HG03469 (cell line): ENCODE results near the gene TMEM151B.
"Not testable (repeated sequence)": the region's sequence is repeated elsewhere in the genome, so short reads cannot be mapped to it uniquely, and the experiment has no call there.

Source experiments
- ATAC-seq: cut with Tn5 transposase; IDR thresholded peaks from one replicate; pipeline ENCODE4 v1.9.1; 2021; ENCODE audit warnings: mild to moderate bottlenecking, moderate library complexity, moderate number of reproducible peaks; ENCODE audit not compliant: unreplicated experiment

Gene TMEM151B

DNA sequence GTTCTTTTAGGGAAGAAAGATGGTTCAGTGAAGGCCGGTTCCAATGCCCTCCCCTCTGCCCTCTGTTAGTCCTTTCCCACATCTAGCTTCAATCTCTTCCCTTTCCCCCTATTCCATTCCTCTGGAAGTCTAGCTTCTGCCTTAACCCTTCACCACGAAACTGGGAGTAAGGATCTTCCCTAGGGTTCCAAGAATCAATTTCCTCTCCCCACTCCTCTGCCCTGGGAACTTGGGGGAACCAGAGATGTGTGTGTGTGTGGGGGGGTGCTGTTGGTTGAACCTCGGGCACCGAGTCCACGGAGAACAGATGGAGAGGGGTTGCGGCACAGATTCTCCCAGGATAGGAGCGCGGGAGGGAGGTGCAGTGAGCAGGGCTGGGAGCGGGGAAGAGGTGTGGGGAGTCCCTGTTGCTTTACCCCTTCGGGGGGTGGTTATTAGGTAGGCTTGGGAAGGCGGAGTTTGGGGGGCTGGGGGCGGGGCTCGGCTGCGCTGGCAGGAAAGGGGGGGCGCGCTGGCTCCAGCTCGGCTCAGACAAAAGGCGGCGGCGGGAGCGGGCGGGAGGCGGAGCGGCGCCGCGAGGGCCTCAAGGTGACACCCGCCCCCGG lies at the start of gene TMEM151B:
TSS of gene TMEM151B (plus strand) at position 530 of the 605 bp plus-strand sequence. CDS start 293 bp downstream, outside the sequence.
- no peak for ATAC-seq

DNA sequence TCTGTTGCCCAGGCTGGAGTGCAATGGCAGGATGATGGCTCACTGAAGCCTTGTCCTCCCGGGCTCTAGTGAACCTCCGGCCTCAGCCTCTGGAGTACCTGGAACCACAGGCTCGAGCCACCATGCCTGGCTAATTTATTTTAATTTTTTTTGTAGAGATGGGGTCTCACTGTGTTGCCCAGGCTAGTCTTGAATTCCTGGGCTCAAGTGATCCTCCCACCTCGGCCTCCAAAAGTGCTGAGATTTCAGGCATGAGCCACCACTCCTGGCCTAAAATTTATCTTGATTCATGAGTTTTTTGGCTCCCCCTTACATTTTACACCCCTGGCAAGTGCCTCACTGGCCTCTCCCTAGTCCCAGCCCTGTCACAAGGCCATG lies 49.3 kb upstream of the TMEM151B start:
- no peak for ATAC-seq

DNA sequence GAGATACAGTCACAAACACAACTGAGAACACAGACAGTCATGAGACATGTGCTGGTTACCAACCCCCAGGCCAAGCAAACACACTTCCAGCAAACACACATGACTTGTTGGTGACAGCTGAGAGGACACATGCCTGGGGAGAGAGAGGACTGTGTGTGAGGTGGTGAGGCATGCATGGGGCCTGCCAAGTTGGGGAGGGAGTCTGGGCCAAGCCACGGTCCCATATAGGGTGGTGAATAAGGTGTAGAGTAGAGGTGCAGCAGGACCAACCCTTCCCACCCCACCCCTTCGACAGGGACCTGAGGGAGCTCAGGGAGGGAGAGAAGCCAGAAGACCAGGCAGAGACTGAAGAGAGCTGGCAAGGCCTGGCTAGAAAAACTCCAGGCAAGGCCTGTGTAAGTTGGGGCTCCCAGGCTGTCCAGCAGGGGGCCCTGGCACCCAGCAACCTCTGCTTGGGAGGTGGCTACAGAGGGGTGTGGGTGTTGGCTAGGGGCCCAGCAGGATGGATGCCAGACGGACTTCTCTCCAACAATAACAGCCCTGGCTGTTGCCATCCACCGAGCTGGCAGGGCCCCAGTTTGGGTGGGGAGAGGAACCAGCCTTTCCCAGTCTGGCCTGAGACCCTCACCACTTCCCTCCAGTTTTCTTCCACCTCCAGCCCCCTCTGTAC lies 48.8 kb upstream of the TMEM151B start:
- no peak for ATAC-seq

GRCh38 chr6:44221961-44222335 lies 48.3 kb upstream of the TMEM151B start:
- no peak for ATAC-seq

GRCh38 chr6:44222486-44223318 lies 47.5 kb upstream of the TMEM151B start:
- no peak for ATAC-seq

DNA sequence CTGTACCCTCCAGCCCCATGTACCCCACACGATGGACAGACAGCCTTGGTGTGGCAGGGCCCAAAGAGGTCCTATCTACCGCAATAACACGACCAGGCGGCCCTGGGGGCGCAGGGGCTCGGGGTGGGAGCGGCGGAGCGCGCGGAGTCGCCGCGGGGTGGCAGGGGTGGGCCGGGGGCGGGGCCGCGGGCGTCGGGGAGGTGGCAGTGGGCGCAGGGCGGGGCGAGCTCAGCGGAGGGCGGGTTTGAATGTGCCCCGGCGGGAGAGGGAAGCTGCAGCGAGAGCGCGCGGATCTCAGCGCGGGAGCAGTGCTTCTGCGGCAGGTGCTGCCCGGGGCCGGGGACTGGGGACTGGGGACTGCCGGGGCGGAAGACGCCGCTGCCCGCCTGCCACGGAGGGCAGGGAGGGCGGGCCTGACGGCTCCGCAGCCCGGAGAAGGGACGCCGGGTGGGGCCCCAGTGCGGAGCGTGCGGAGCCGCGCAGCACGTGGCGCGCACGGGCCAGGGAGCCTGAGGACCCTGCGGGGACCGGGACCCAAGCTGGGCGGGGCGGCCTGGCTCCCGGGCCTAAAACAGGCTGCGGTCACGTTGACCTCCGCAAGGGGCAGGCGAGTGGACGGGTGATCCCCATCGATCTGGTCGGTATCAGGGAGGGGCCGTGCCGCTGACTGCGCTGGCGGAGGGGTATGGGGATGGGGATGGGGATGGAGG lies 46.8 kb upstream of the TMEM151B start, which contains the start of gene SLC29A1:
TSS of gene SLC29A1 (plus strand) at position 277 of the 710 bp plus-strand sequence. CDS start 3,719 bp downstream, outside the sequence.
- ATAC-seq, result no peak

DNA sequence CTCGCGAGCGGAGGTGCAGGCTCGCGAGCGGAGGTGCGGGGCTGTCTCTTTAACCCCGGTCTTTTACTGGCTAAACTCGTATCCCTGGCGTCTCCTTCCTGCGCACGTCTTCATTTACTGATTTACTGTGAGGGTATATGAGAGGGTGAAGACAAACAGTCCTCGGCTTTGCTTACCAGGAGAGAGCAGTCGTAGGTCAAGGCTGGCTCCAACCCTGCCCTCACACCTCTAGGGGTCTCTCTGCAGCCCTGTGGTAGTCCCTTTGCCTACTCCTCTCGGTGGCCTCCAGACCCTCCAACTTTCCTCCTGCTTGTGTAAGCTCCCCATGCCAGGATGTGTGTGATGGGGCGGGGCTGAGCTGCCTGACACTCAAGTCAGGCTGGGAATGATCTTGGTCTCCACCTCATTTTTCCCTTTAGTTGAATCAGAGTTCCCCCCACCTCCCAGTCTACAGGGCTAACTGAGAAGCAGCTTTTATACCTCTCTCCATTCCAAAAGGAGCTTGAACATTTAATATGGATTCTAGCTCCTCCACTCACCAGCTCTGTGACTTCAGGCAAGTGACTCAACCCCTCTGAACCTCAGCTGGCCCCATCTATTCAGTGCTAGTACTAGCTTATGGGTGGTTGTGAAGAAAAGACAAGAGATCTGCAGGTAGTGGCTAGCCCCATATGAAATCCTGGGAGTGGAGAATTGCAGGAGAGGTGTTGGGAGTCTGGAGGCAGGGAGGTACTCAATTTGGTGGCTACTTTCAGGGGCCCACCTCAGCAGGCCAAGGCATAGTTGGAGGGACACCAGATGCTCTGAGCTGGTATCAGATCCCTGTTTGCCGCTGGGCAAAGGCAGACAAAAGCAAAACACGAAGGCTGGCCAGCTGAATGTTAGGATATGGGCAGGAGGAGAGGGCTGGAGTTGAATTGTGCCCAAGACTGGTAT lies 46.0 kb upstream of the TMEM151B start:
- ATAC-seq, result no peak

DNA sequence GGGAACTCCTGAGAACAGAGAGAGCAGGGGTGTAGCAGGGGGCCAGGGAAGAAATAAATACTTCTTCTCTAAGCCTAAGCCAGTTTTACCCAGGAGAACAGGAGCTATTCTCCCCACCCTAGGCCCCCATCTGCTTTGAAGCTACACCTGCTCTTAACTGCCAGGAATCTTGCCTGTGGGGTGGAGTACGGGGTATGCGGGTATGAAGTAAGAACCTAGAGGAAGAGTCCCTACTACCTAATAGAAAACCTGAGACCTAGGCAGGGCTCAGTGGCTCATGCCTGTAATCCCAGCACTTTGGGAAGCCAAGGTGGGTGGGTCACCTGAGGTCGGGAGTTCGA lies 45.3 kb upstream of the TMEM151B start:
- ATAC-seq, result no peak

GRCh38 chr6:44225579-44226325 lies 44.5 kb upstream of the TMEM151B start:
- ATAC-seq, result no peak

GRCh38 chr6:44226368-44227147 lies 43.7 kb upstream of the TMEM151B start:
- ATAC-seq, result no peak

DNA sequence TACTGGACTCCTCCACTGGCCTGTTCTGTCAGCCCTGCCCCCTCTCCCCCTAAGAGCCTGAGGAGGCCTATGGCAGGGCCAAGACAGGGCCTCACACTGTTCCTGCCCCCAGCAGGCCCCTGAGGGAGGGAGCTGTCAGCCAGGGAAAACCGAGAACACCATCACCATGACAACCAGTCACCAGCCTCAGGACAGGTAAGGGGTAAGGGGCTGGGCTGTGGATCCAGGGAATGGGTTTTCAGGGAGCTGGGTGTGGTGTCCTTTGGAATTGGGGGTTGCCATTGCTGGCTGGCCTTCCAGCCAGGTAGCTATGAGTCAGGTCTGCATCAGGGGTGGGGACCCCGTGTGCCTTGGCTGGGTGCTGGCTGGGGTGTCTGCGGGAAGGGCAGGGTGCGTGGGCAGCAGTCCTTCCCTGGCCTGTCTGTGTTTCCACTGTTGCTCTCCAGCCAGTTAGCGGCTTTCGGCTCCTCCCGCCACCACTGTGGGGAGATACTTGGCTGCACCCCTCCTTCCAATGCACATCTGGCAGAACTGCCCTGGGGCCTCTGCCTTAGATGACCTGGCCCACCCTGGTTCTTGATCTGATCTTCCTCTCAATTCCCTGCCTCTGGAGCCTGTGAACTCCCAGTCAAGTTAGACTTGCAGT lies 43.0 kb upstream of the TMEM151B start:
- ATAC-seq, result no peak

DNA sequence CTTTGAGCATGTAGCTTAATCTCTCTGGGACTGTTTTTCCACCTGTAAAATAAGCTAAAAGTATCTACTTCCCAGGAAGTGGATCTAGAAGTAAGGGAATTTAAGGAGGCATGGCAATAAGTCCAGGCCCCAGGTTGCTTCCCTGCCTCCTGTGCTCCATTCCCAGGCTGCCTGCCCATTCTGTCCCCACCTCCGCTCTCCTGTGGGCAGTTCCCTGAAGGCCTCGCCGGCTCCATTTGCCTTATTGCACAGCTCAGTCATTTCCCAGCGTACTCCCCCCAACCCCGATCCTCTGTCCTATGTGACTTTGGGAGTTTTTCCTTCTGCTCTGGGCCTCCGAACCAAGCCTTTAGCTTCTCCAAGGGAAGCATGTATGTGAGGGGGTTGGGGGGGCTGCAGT lies 42.2 kb upstream of the TMEM151B start:
- ATAC-seq, result no peak

GRCh38 chr6:44228433-44228832 lies 41.8 kb upstream of the TMEM151B start:
- ATAC-seq, result no peak

- ATAC-seq, result no peak
These were observed 41.4 kb upstream of the TMEM151B start for GRCh38 chr6:44228836-44229235.

- ATAC-seq, result no peak
These were observed 40.7 kb upstream of the TMEM151B start for GRCh38 chr6:44229376-44230033.

- ATAC-seq, result no peak
These were observed 40.1 kb upstream of the TMEM151B start for GRCh38 chr6:44230034-44230675.

DNA sequence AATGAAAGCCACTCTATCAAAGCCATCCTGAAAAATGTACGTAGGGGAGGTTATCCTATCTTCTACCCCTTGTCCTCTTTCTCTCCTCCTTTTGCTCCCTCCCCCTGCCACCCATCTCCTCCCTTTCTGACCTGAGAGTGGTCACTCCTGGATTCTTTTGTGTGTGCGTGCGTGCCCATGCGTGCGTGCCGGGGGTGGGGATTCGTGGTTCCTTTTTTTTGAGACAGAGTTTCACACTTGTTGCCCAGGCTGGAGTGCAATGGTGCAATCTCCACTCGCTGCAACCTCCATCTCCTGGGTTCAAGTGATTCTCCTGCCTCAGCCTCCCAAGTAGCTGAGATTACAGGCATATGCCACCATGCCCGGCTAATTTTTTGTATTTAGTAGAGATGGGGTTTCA lies 38.8 kb upstream of the TMEM151B start:
- not testable (repeated sequence) for ATAC-seq
